Ishikawa (cell line): ENCODE measurements around the gene DECR2.

Source experiments
- CEBPB ChIP-seq: IDR thresholded peaks from 2 replicates; pipeline ENCODE4 v1.6.1; 2012
- CREB1 ChIP-seq: IDR thresholded peaks from 2 replicates; pipeline ENCODE4 v1.6.1; 2012; ENCODE audit warnings: low read depth
- EGR1 ChIP-seq: IDR thresholded peaks from 2 replicates; pipeline ENCODE4 v1.6.1; 2012
- EP300 ChIP-seq: IDR thresholded peaks from 2 replicates; pipeline ENCODE4 v1.6.1; 2012; ENCODE audit warnings: borderline replicate concordance
- FOXM1 ChIP-seq: IDR thresholded peaks from 2 replicates; pipeline ENCODE4 v1.6.1; 2012; ENCODE audit warnings: low read depth, borderline replicate concordance
- NFIC ChIP-seq: IDR thresholded peaks from 2 replicates; pipeline ENCODE4 v1.6.1; 2012
- RAD21 ChIP-seq: IDR thresholded peaks from 2 replicates; pipeline ENCODE4 v1.6.1; 2012; ENCODE audit warnings: low read depth
- TAF1 ChIP-seq: IDR thresholded peaks from 2 replicates; pipeline ENCODE4 v1.6.1; 2012; ENCODE audit warnings: low read depth, mild to moderate bottlenecking
- TCF12 ChIP-seq: IDR thresholded peaks from 2 replicates; pipeline ENCODE4 v1.6.1; 2012; ENCODE audit warnings: low read depth
- TEAD4 ChIP-seq: IDR thresholded peaks from 2 replicates; pipeline ENCODE4 v1.6.1; 2012
- YY1 ChIP-seq: IDR thresholded peaks from 2 replicates; pipeline ENCODE4 v1.6.1; 2012; ENCODE audit warnings: low read depth
- ZBTB7A ChIP-seq: IDR thresholded peaks from 2 replicates; pipeline ENCODE4 v1.6.1; 2012; ENCODE audit warnings: low read depth
- TF ChIP-seq, protein P1 (sequence below): IDR thresholded peaks from 2 replicates; pipeline ENCODE4 v1.6.1; 2012
- TF ChIP-seq, protein P2 (sequence below): IDR thresholded peaks from 2 replicates; pipeline ENCODE4 v1.6.1; 2012; ENCODE audit warnings: low read depth, mild to moderate bottlenecking
- TF ChIP-seq, protein P3 (sequence below): IDR thresholded peaks from 2 replicates; pipeline ENCODE4 v1.6.1; 2012

Gene DECR2

DNA sequence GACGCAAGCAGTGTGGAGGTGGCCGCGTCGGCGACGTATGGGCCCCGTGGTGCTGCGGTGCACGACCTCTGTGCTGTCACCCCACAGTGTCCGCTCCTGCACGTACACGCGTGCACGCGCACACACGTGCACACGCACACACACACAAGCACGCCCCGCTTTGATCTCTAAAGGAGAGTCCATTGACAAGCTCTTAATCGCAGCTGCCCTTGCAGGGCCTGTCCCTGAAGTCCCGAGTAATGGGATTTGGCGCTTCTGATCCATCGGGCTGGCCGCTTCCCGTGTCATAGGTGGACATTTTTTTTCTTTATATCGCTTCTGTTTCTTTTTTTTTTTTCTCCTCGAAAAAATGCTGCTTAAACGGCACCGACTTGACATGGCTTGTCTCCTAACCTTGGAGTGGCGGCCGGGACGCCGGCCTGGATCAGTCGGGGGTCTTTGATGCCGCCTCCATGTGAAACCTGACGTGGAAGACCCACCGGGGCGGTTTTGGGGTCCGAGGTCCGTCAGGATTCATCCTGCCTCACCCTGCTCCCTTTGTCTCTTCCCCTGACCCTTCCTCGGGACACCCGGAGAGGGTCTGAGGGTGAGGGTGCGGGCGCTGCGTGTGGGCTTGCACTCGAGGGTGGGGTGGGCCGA lies 40.9 kb upstream of the DECR2 start:
- no peak for TF ChIP-seq TEAD4
- TF ChIP-seq RAD21: no peak
- no peak for TF ChIP-seq FOXM1
- no peak for TF ChIP-seq EGR1

DNA sequence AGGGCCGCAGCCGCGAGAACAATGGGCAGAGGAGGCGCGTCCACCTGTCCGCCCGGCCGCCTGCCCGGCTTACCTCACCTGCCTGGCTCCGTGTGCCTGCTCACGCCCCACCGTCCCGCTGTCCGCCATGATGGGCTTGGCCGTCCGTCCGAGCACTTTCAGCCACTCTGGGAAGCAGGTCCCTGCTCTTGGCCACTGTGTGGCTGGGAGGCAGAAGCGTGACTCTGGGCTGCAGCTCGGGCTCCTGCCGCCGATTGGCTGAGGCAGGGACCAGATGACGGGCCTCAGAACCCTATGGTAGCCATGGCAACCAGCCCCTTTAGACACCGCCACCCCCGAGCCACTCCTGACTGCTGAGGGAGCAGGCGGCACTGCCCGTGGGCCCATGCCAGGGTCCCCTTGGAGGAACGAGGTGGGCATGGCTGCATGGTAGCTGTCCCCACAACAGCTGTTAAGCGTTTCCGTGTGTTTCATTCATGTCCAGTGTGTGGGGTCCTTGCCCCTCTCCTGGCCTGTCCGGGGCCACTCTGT lies 40.3 kb upstream of the DECR2 start:
- TF ChIP-seq CREB1 (no peak), RAD21 (no peak), CEBPB (no peak), YY1 (no peak), TAF1 (no peak), ZBTB7A (no peak), FOXM1 (no peak), NFIC (no peak), EP300 (no peak), EGR1 (no peak), TEAD4 (no peak), TCF12 (no peak)
- TF ChIP-seq, protein P1, sequence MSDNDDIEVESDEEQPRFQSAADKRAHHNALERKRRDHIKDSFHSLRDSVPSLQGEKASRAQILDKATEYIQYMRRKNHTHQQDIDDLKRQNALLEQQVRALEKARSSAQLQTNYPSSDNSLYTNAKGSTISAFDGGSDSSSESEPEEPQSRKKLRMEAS: no peak
- TF ChIP-seq, protein P2, sequence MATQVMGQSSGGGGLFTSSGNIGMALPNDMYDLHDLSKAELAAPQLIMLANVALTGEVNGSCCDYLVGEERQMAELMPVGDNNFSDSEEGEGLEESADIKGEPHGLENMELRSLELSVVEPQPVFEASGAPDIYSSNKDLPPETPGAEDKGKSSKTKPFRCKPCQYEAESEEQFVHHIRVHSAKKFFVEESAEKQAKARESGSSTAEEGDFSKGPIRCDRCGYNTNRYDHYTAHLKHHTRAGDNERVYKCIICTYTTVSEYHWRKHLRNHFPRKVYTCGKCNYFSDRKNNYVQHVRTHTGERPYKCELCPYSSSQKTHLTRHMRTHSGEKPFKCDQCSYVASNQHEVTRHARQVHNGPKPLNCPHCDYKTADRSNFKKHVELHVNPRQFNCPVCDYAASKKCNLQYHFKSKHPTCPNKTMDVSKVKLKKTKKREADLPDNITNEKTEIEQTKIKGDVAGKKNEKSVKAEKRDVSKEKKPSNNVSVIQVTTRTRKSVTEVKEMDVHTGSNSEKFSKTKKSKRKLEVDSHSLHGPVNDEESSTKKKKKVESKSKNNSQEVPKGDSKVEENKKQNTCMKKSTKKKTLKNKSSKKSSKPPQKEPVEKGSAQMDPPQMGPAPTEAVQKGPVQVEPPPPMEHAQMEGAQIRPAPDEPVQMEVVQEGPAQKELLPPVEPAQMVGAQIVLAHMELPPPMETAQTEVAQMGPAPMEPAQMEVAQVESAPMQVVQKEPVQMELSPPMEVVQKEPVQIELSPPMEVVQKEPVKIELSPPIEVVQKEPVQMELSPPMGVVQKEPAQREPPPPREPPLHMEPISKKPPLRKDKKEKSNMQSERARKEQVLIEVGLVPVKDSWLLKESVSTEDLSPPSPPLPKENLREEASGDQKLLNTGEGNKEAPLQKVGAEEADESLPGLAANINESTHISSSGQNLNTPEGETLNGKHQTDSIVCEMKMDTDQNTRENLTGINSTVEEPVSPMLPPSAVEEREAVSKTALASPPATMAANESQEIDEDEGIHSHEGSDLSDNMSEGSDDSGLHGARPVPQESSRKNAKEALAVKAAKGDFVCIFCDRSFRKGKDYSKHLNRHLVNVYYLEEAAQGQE: no peak
- TF ChIP-seq, protein P3, sequence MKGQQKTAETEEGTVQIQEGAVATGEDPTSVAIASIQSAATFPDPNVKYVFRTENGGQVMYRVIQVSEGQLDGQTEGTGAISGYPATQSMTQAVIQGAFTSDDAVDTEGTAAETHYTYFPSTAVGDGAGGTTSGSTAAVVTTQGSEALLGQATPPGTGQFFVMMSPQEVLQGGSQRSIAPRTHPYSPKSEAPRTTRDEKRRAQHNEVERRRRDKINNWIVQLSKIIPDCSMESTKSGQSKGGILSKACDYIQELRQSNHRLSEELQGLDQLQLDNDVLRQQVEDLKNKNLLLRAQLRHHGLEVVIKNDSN: no peak

DNA sequence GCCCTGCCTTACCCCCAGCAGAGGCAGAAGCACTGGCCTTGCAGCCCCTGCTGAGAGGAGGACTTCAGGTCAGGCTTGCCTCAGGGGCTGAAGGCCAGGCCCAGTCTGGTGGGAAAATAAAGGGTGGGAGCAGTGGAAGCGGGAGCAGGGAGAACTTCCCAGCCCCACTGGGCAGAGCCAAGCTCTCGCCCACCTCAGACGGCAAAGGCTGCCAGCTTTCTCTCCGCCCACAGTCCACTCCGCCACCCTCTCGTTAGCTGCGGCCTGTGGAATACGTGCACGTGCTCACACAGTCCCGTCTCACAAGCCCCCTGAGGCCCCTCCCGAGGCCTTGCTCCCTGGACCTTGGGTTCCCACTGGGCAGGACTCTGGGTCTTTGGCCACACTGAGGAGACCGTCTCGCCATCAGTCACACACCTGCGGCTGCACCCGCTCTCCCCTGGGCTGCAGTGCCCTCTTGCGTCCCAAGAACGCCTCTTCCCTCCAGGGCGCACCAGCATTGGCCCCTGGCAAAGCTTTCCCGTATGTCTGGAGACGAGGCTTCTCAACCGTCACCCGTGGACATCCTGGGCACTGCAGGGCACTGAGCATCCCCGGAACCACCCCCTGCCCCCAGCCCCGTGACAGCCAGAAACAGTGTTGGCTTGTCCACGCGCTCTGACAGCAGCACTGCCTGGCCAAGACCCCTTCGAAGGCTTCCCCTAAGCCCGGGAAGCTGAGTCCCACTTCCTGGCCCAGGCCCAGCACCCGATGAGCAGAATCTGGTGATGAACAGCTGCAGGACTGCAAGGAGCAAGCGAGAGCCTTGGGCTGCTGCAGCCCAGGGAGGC lies 39.6 kb upstream of the DECR2 start:
- TF ChIP-seq NFIC: peak; percentile 46; the same call in 1 of the 2 replicates
- peak; percentile 99 for TF ChIP-seq RAD21
- no peak for TF ChIP-seq EGR1

DNA sequence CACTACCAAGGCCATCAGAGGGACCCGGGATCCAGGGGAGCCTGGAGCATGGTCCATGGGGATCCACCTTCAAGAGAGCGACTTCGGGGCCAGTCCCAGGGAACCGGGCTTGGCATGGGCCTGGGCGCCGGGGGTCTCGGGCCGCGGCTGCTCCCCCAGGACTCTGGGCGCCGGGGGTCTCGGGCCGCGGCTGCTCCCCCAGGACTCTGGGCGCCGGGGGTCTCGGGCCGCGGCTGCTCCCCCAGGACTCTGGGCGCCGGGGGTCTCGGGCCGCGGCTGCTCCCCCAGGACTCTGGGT lies 39.0 kb upstream of the DECR2 start:
- TF ChIP-seq ZBTB7A: 0 out of 2 replicates have a peak, but pooled peaks have one; percentile 39

DNA sequence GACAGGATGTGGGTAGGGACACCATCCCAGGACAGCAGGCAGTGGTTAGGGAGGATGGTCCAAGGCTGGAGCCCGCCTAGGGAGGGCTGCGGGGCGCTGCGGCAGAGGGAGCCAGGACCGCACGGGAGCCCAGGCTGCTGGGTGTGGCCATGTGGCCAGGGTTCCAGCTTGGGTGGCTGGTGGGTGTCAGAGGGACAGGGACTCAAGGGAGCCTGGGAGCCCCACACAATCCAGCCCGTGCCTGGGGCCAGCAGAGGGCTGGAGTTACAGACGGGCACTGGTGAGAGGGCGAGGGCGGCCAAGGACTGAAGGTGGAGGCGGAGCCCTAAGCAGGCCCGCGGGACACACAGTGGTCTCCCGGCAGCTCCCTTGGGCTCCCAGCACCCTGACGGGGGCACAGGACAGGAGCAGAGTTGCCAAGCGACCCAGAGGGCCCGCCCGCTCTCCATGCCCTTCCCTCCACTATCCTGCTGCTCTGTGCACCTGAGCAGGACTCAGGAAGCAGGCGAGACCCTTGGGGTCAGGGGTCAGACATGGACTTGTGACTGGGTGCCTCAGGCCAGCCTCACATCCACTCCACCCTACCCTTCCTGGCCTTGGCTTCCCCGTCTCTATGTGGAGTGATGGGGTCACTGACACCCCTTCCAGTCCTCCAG lies 38.4 kb upstream of the DECR2 start:
- TF ChIP-seq ZBTB7A (no peak), TAF1 (no peak), CREB1 (no peak), EP300 (no peak), FOXM1 (no peak), TEAD4 (no peak)
- TF ChIP-seq, protein P3: no peak
- TF ChIP-seq, protein P1: no peak

DNA sequence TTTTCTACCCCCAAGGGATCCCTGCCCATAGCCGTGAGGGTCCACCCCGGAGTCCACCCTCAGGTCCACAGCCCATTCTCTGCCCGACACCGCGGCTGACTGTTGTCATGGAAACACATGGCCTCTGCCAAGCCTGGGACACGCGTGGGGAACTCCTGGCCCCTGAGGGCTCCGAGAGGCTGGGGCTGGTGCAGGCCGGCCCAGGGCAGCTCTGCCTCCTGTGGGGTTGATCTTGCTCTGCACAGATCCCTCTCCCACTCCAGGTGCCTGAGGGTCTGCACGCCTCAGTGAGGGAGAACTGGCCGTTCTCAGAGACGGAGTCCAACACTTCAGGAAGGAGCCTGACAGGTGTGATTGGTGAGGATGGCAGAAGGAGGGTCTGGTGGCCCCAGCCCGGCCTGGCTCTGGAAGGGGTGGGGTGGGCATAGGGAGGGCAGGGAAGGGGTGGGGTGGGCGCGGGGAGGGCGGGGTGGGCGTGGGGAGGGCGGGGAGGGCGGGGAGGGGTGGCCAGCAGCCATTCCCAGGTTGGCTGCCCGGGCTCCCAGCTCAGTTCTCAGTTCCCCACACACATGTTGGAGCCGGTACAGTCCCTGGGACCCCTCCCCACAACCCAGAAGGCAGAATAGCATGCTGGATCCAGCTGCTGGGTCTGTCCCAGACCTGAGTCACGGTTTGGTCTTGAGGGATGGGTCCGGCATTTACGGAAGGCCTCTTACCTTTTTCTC lies 37.8 kb upstream of the DECR2 start:
- TF ChIP-seq, protein P1: no peak
- TF ChIP-seq CEBPB (no peak), NFIC (no peak), TCF12 (no peak), FOXM1 (no peak), CREB1 (no peak), EP300 (no peak), TAF1 (no peak), YY1 (no peak), TEAD4 (no peak), RAD21 (no peak), ZBTB7A (no peak), EGR1 (no peak)
- TF ChIP-seq, protein P2: no peak
- TF ChIP-seq, protein P3: no peak
